GM12878 (cell line): ENCODE data around the gene CD27. TPM values are rescaled to one million over a fixed set of nuclear protein-coding genes. Genes with fewer than 3 reads are reported as not detected.

Experiments used
- ATAC-seq: fragments of 200-7000 bp; cut with Tn5 transposase; 3 replicates; pipeline ENCODE4 v1.9.1; 2020; ENCODE audit warnings: mild to moderate bottlenecking, moderate library complexity
- BruUV-seq: library from RNA; stranded (reverse); fragments of 400-500 nt; replicated peaks from 2 replicates; lab custom pipeline; 2021; lab: Mats Ljungman, UMichigan
- CTCF ChIA-PET: fragments of 300-600 bp; sonication (Branson Sonifier 250); formaldehyde crosslinking; extraction: SDS; loops from one replicate; lab custom pipeline; 2021; ENCODE audit warnings: inconsistent platforms; lab: Yijun Ruan, JAX
- POLR2A ChIA-PET: fragments of 350-600 bp; formaldehyde crosslinking; extraction: SDS; loops from one replicate; lab custom pipeline; 2021; ENCODE audit warnings: inconsistent platforms; lab: Charles Lee
- RAD21 ChIA-PET: fragments of 300-600 bp; sonication (Branson Sonifier 250); formaldehyde crosslinking; loops from one replicate; lab custom pipeline; 2023; ENCODE audit warnings: antibody characterized with exemption; ENCODE audit not compliant: unreplicated experiment; lab: Charles Lee
- SMC1A ChIA-PET: fragments of 300-600 bp; sonication (Branson Sonifier 250); formaldehyde crosslinking; loops from one replicate; lab custom pipeline; 2023; ENCODE audit not compliant: unreplicated experiment, uncharacterized antibody; lab: Charles Lee
- DNase-seq: peaks from one replicate; pipeline ENCODE4 v3.0.0-alpha.2; 2011; ENCODE audit warnings: low read depth, low spot score
- FAIRE-seq: peaks from 3 replicates; lab custom pipeline; 2011; peaks lifted over from hg19 to GRCh38; lab: Jason Lieb, UNC
- H2AFZ ChIP-seq: 2 replicates; pipeline ENCODE4 v1.6.0; 2011; ENCODE audit warnings: low read depth, low read length, control low read depth; ENCODE audit not compliant: control insufficient read depth
- H3K27ac ChIP-seq: 2 replicates; pipeline ENCODE4 v1.5.1; 2011; ENCODE audit warnings: control low read depth; ENCODE audit not compliant: control insufficient read depth, insufficient read depth
- H3K27me3 ChIP-seq, 2 experiments: replicated peaks in 1 of 2; 2 replicates each; pipeline versions ENCODE4 v1.6.0 to v1.6.1; 2011; ENCODE audit warnings: low read length in 1 of 2; ENCODE audit not compliant: control insufficient read depth in 2 of 2, insufficient read depth in 2 of 2
- H3K36me3 ChIP-seq, 2 experiments: 2 replicates each; pipeline ENCODE4 v1.5.1; 2011; ENCODE audit warnings: low read length in 1 of 2; ENCODE audit not compliant: control insufficient read depth in 2 of 2, insufficient read depth in 2 of 2
- H3K4me1 ChIP-seq: 2 replicates; pipeline ENCODE4 v1.6.1; 2011; ENCODE audit warnings: mild to moderate bottlenecking, low read length, moderate library complexity, mixed read lengths; ENCODE audit not compliant: control insufficient read depth, insufficient read depth
- H3K4me2 ChIP-seq: 2 replicates; pipeline ENCODE4 v1.6.0; 2011; ENCODE audit warnings: control low read depth; ENCODE audit not compliant: control insufficient read depth, insufficient read depth
- H3K4me3 ChIP-seq: fragments of 200-600 bp; sonication (generic); 2 replicates; pipeline ENCODE4 v1.5.1; 2016
- H3K79me2 ChIP-seq: 2 replicates; pipeline ENCODE4 v1.6.0; 2011; ENCODE audit warnings: low read length; ENCODE audit not compliant: control insufficient read depth, insufficient read depth
- H3K9ac ChIP-seq: 2 replicates; pipeline ENCODE4 v1.8.0; 2011; ENCODE audit warnings: low read length, control low read depth, mixed read lengths; ENCODE audit not compliant: control insufficient read depth, insufficient read depth
- H3K9me3 ChIP-seq: replicated peaks from 3 replicates; pipeline ENCODE4 v1.5.1; 2011; ENCODE audit warnings: mild to moderate bottlenecking, low read length; ENCODE audit not compliant: control insufficient read depth, insufficient read depth
- H4K20me1 ChIP-seq: 2 replicates; pipeline ENCODE4 v1.6.0; 2011; ENCODE audit not compliant: control insufficient read depth, insufficient read depth
- EP300 ChIP-seq, 2 experiments: fragments of 150-350 bp in 1 of 2; IDR thresholded peaks; 2 replicates each; pipeline ENCODE4 v1.6.1; 2011 to 2012; ENCODE audit warnings: low read depth in 2 of 2, low read length in 2 of 2, borderline replicate concordance in 1 of 2, improper control_type of control experiment in 1 of 2, inconsistent platforms in 1 of 2; ENCODE audit not compliant: control insufficient read depth in 1 of 2
- ESRRA ChIP-seq: IDR thresholded peaks from 2 replicates; pipeline ENCODE4 v1.6.1; 2012; ENCODE audit warnings: mild to moderate bottlenecking, low read length, improper control_type of control experiment
- WGBS: methylation state at CpG from one replicate; pipeline ENCODE4 v1.1.6; 2016; ENCODE audit warnings: low lambda C conversion rate; ENCODE audit not compliant: insufficient replicate concordance, insufficient coverage; ENCODE audit errors: missing lambda C conversion rate; 5-methylcytosine and 5-hydroxymethylcytosine counted together
- in situ Hi-C: fragments of 300-500 bp; cut with MboI; formaldehyde crosslinking; loops from 9 replicates; pipeline ENCODE4 v1.14.3; 2018; ENCODE audit warnings: mixed read lengths
- intact Hi-C: fragments of 100-400 bp; cut with micrococcal nuclease; formaldehyde crosslinking; loops from one replicate; pipeline ENCODE4 v1.14.2; 2022; ENCODE audit not compliant: unreplicated experiment
- polyA plus RNA-seq, 11 experiments: library from polyadenylated mRNA; depleted of rRNA in 4 of 11; unstranded in 6 of 11; stranded (reverse) in 5 of 11; fragments of >200 nt; fragmentation: Nextera tagmentation in 4 of 11; fragmentation: Illumina TruSeq in 1 of 11; extraction: Ambion mirVana in 4 of 11; extraction: Trizol in 1 of 11; gene quantifications; 1 replicate in 1 of 11; 2 replicates in 10 of 11; pipeline versions ENCODE4 v1.2.1 to v1.2.3, GENCODE V29; 2011 to 2016; ENCODE audit warnings: inconsistent platforms in 2 of 11, missing spikeins in 2 of 11, low read depth in 1 of 11
- total RNA-seq, 4 experiments: library from RNA; depleted of rRNA in 3 of 4; stranded (reverse); fragments of >200 nt in 3 of 4; fragmentation: Illumina TruSeq in 1 of 4; extraction: Trizol in 1 of 4; gene quantifications; 2 replicates each; pipeline versions ENCODE4 v1.2.1 to v1.2.3, GENCODE V29; 2013 to 2021
- TF ChIP-seq, protein P1 (sequence below): fragments of 450-650 bp; IDR thresholded peaks from 2 replicates; pipeline ENCODE4 v1.6.1; 2017; ENCODE audit warnings: mild to moderate bottlenecking, moderate library complexity

CD27 gene
- total and polyA plus RNA-seq, 10 of the 15 experiments (the other 5 are each of a cell fraction or from before 2014, with no cell fraction given) = 4.9 to 184 (median 106) TPM

- WGBS = 9% methylated on average over 7 of the region's 7 CpGs
- Histone ChIP-seq H2AFZ (no peak overlapping the region), H3K9ac (no peak overlapping the region), H3K9me3 (no peaks in the 10 kb centered on the region), H3K4me1 (no peaks in the 10 kb centered on the region), H3K4me2 (no peak overlapping the region), H3K4me3 (no peak overlapping the region), H3K79me2 (no peaks in the 10 kb centered on the region), H3K27me3 (no peaks in the 10 kb centered on the region), H3K36me3 (no peaks in the 10 kb centered on the region), H4K20me1 (no peaks in the 10 kb centered on the region), H3K27ac (no peak overlapping the region)
- ATAC-seq (no peak), DNase-seq (no peak), FAIRE-seq (no peak)
- in situ Hi-C loops = no loop called here
- TF ChIP-seq EP300 (IDR thresholded peaks at IDR 0.05; ENCODE audit: borderline replicate concordance in 1 of 2, control insufficient read depth in 1 of 2, low read depth in 2 of 2, low read length in 2 of 2) (no peak), ESRRA (no peak)
- TF ChIP-seq, protein P1, sequence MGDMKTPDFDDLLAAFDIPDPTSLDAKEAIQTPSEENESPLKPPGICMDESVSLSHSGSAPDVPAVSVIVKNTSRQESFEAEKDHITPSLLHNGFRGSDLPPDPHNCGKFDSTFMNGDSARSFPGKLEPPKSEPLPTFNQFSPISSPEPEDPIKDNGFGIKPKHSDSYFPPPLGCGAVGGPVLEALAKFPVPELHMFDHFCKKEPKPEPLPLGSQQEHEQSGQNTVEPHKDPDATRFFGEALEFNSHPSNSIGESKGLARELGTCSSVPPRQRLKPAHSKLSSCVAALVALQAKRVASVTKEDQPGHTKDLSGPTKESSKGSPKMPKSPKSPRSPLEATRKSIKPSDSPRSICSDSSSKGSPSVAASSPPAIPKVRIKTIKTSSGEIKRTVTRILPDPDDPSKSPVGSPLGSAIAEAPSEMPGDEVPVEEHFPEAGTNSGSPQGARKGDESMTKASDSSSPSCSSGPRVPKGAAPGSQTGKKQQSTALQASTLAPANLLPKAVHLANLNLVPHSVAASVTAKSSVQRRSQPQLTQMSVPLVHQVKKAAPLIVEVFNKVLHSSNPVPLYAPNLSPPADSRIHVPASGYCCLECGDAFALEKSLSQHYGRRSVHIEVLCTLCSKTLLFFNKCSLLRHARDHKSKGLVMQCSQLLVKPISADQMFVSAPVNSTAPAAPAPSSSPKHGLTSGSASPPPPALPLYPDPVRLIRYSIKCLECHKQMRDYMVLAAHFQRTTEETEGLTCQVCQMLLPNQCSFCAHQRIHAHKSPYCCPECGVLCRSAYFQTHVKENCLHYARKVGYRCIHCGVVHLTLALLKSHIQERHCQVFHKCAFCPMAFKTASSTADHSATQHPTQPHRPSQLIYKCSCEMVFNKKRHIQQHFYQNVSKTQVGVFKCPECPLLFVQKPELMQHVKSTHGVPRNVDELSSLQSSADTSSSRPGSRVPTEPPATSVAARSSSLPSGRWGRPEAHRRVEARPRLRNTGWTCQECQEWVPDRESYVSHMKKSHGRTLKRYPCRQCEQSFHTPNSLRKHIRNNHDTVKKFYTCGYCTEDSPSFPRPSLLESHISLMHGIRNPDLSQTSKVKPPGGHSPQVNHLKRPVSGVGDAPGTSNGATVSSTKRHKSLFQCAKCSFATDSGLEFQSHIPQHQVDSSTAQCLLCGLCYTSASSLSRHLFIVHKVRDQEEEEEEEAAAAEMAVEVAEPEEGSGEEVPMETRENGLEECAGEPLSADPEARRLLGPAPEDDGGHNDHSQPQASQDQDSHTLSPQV = no peak
- intact Hi-C loops = no loop called here
- ChIA-PET CTCF (interaction anchor here (0.7 to 1.1 kb wide), 2 partner anchors 9 to 74 kb away, joined by 3 read pairs; no protein-coding TSS in a partner anchor), SMC1A (interaction anchor here (1.2 kb wide), 1 partner anchor 64 kb away, joined by 3 read pairs; no protein-coding TSS in a partner anchor), POLR2A (no interaction called here), RAD21 (interaction anchor here (0.6 kb wide), 1 partner anchor 1253 kb away, joined by 3 read pairs; no protein-coding TSS in a partner anchor)
- BruUV-seq = no TSS peak
These were observed 44.7 kb upstream of the CD27 start for GRCh38 chr12:6399884-6400644.
